Measurements from ENCODE around the gene NUDT7. TPM values are rescaled to one million over a fixed set of nuclear protein-coding genes. Genes with fewer than 3 reads are reported as not detected.

NUDT7 gene
- total and polyA plus RNA-seq, 2 donors (not counting 3 experiments of a cell fraction or from before 2014, with no cell fraction given) = 6.2 to 6.5 TPM

GRCh38 chr16:77758508-77758907 lies 36.2 kb downstream of the NUDT7 start:
- dilution Hi-C loops (cut with MboI; ENCODE audit: extremely low pct_ligation_motif_present, low sequenced_read_pairs) (no loop called here), intact Hi-C loops (cut with micrococcal nuclease) (loop anchor here (1.0 kb wide), 1 partner anchor 19 kb away; no protein-coding TSS in a partner anchor)
- FAIRE-seq (peak; percentile 43), DNase-seq (ENCODE audit: low read depth, low spot score) (no peak)
- POLR2A ChIA-PET = no interaction called here
- H3K4me1 ChIP-seq (ENCODE audit: control insufficient read depth, extremely low read depth, insufficient read depth, low read length) = peaks cover 2% of the 10 kb centered on the region
- CTCF ChIA-PET = interaction anchor here (0.6 to 1.9 kb wide), 3 partner anchors 10 to 399 kb away, joined by 3 to 4 read pairs (median 3); no protein-coding TSS in a partner anchor
- TF ChIP-seq, protein P1, sequence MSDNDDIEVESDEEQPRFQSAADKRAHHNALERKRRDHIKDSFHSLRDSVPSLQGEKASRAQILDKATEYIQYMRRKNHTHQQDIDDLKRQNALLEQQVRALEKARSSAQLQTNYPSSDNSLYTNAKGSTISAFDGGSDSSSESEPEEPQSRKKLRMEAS (IDR thresholded peaks at IDR 0.05; ENCODE audit: insufficient read depth, insufficient read length) = no peak
- TF ChIP-seq POLR2AphosphoS5 (IDR thresholded peaks at IDR 0.05; ENCODE audit: insufficient read depth, low read depth, low read length) (no peak), JUN (IDR thresholded peaks at IDR 0.05; ENCODE audit: borderline replicate concordance, insufficient read depth, insufficient read length, low read depth) (no peak), FOS (IDR thresholded peaks at IDR 0.05; ENCODE audit: borderline replicate concordance, insufficient read depth, low read length) (no peak), MYC (IDR thresholded peaks at IDR 0.05; ENCODE audit: low read depth, low read length) (no peak), EZH2 (IDR thresholded peaks at IDR 0.05; ENCODE audit: borderline replicate concordance, low read depth, low read length, severe bottlenecking) (no peak), GATA2 (IDR thresholded peaks at IDR 0.05; ENCODE audit: insufficient read depth, insufficient read length, low read depth, low read length) (no peak)
- no peak overlapping the region for H3K27ac ChIP-seq (ENCODE audit: insufficient read depth, low read depth, low read length)
- H2AFZ ChIP-seq (ENCODE audit: low read depth, low read length) = no peak overlapping the region
- no peaks in the 10 kb centered on the region for H3K79me2 ChIP-seq (ENCODE audit: control insufficient read depth, insufficient read depth, low read length)
- no peaks in the 10 kb centered on the region for H3K9me1 ChIP-seq (replicated peaks; ENCODE audit: control insufficient read depth, extremely low read depth, insufficient read depth, low read length)
- no peak overlapping the region for H3K9ac ChIP-seq (replicated peaks; ENCODE audit: extremely low read depth, insufficient read depth, low read length)
- BruUV-seq (replicated peaks) = no TSS peak
- no peak overlapping the region for H3K4me2 ChIP-seq (ENCODE audit: insufficient read depth, low read length)
- no peak overlapping the region for H3K4me3 ChIP-seq (replicated peaks in 1 of 3; ENCODE audit: insufficient read depth in 1 of 3, low read depth in 1 of 3, low read length in 3 of 3)
- no peaks in the 10 kb centered on the region for H3K9me3 ChIP-seq (replicated peaks; ENCODE audit: control insufficient read depth, insufficient read depth, low read length)
- H3K27me3 ChIP-seq (ENCODE audit: control insufficient read depth in 2 of 2, insufficient read depth in 2 of 2, low read length in 2 of 2) = no peaks in the 10 kb centered on the region
- no peaks in the 10 kb centered on the region for H4K20me1 ChIP-seq (replicated peaks; ENCODE audit: control insufficient read depth, extremely low read depth, insufficient read depth, low read length)
- H3K36me3 ChIP-seq (ENCODE audit: control insufficient read depth in 2 of 2, extremely low read depth in 1 of 2, insufficient read depth in 2 of 2, low read length in 2 of 2) = no peaks in the 10 kb centered on the region

GRCh38 chr16:77759201-77759600 lies 36.9 kb downstream of the NUDT7 start:
- intact Hi-C loops (cut with micrococcal nuclease) = no loop called here
- no peaks in the 10 kb centered on the region for H4K20me1 ChIP-seq (replicated peaks; ENCODE audit: control insufficient read depth, extremely low read depth, insufficient read depth, low read length)
- no peaks in the 10 kb centered on the region for H3K27me3 ChIP-seq (ENCODE audit: control insufficient read depth in 2 of 2, insufficient read depth in 2 of 2, low read length in 2 of 2)
- no peak for TF ChIP-seq GATA2 (IDR thresholded peaks at IDR 0.05; ENCODE audit: insufficient read depth, insufficient read length, low read depth, low read length)
- no peak for TF ChIP-seq FOS (IDR thresholded peaks at IDR 0.05; ENCODE audit: borderline replicate concordance, insufficient read depth, low read length)
- TF ChIP-seq MYC (IDR thresholded peaks at IDR 0.05; ENCODE audit: low read depth, low read length) = no peak
- TF ChIP-seq JUN (IDR thresholded peaks at IDR 0.05; ENCODE audit: borderline replicate concordance, insufficient read depth, insufficient read length, low read depth) = no peak
- no peak for TF ChIP-seq POLR2AphosphoS5 (IDR thresholded peaks at IDR 0.05; ENCODE audit: insufficient read depth, low read depth, low read length)
- no peak for TF ChIP-seq POLR2A (IDR thresholded peaks at IDR 0.05; ENCODE audit: low read depth, low read length)
- TF ChIP-seq CTCF (IDR thresholded peaks at IDR 0.05; ENCODE audit: extremely low read depth in 1 of 2, insufficient read depth in 1 of 2, low read depth in 1 of 2, low read length in 2 of 2) = no peak
- TF ChIP-seq, protein P1 (IDR thresholded peaks at IDR 0.05; ENCODE audit: insufficient read depth, insufficient read length) = no peak
- no peak for TF ChIP-seq EZH2 (IDR thresholded peaks at IDR 0.05; ENCODE audit: borderline replicate concordance, low read depth, low read length, severe bottlenecking)
- no peak for DNase-seq (ENCODE audit: low read depth, low spot score)
- BruUV-seq (replicated peaks) = no TSS peak
- ChIA-PET CTCF (interaction anchor here (0.6 to 1.9 kb wide), 3 partner anchors 10 to 400 kb away, joined by 3 to 4 read pairs (median 3); no protein-coding TSS in a partner anchor), POLR2A (no interaction called here)
- no peaks in the 10 kb centered on the region for H3K79me2 ChIP-seq (ENCODE audit: control insufficient read depth, insufficient read depth, low read length)
- H3K27ac ChIP-seq (ENCODE audit: insufficient read depth, low read depth, low read length) = no peak overlapping the region
- peaks cover 2% of the 10 kb centered on the region for H3K4me1 ChIP-seq (ENCODE audit: control insufficient read depth, extremely low read depth, insufficient read depth, low read length)
- no peak overlapping the region for H3K4me2 ChIP-seq (ENCODE audit: insufficient read depth, low read length)
- dilution Hi-C loops (cut with MboI; ENCODE audit: extremely low pct_ligation_motif_present, low sequenced_read_pairs) = no loop called here
- no peaks in the 10 kb centered on the region for H3K9me3 ChIP-seq (replicated peaks; ENCODE audit: control insufficient read depth, insufficient read depth, low read length)
- FAIRE-seq = no peak
- H3K4me3 ChIP-seq (replicated peaks in 1 of 3; ENCODE audit: insufficient read depth in 1 of 3, low read depth in 1 of 3, low read length in 3 of 3) = no peak overlapping the region
- no peak overlapping the region for H2AFZ ChIP-seq (ENCODE audit: low read depth, low read length)
- no peak overlapping the region for H3K9ac ChIP-seq (replicated peaks; ENCODE audit: extremely low read depth, insufficient read depth, low read length)
- no peaks in the 10 kb centered on the region for H3K36me3 ChIP-seq (ENCODE audit: control insufficient read depth in 2 of 2, extremely low read depth in 1 of 2, insufficient read depth in 2 of 2, low read length in 2 of 2)
- H3K9me1 ChIP-seq (replicated peaks; ENCODE audit: control insufficient read depth, extremely low read depth, insufficient read depth, low read length) = no peaks in the 10 kb centered on the region

Data from endothelial cell of umbilical vein (primary cell).